ENCODE results near the gene OR10T2.
"Not testable (repeated sequence)": the region's sequence is repeated elsewhere in the genome, so short reads cannot be mapped to it uniquely, and the experiment has no call there.

OR10T2 gene

DNA sequence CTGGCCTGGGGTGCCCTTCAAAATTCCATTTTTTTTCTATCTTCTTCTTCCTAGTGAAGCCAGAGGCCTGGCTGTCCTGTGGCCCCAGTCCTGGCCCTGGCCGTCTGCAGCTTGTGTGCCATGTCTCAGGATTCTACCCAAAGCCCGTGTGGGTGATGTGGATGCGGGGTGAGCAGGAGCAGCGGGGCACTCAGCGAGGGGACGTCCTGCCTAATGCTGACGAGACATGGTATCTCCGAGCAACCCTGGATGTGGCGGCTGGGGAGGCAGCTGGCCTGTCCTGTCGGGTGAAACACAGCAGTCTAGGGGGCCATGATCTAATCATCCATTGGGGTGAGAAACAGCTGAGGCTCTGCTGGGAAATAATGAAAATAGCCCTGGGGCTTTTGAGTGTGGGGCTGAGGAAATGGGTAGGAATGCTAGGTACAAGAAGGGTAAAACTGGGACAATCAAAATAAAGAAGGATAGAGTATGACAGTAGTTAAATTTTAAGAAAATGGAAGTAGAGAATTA lies 43.4 kb downstream of the OR10T2 start:
- no peak for DNase-seq (ENCODE audit: low spot score)

DNA sequence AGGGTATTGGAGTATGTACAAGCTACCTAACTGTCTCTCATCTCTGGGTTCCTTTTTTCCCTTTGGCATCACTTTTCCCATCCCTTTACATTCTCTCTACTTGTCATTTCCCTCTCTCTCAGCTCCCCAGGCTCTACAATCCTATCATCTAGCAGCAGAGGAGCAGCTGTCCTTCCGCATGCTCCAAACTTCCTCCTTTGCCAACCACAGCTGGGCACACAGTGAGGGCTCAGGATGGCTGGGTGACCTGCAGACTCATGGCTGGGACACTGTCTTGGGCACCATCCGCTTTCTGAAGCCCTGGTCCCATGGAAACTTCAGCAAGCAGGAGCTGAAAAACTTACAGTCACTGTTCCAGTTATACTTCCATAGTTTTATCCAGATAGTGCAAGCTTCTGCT lies 45.0 kb downstream of the OR10T2 start:
- no peak for DNase-seq (ENCODE audit: low spot score)

DNA sequence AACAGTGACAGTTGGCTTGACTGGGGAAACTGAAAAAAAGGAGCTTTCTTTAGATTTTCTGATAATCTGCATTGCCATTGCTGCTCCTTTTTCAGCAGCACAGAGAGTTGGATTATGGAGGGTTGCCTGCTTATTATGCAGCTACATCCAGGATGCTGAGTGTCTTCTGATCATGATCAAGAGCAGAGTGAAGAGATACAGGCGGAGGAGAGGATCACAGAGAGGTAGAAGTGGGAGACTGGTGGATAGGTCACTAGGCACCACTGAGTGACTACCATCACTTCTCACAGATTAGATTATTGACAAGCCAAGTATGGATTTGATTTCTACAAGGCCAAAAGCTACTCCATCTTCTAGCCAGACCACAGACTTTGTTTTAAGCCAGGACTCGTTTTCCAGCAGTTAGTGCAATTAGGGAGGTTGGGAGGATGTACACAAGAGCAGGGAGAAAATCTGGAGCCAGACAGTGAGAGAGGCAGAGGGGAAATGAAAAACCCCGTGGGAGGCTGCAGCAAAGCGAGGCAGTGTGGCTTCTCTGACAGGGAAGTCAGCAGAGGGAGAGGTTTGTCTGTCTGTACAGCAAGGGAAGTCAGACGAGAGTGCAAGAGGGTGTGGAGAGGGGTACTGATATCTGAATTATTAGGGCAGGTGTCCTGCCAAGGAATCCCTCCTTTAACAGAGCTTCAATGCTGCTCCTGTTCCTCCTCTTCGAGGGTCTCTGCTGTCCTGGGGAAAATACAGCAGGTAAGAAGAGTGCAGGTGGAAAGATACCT lies 45.8 kb downstream of the OR10T2 start, which contains the start of gene CD1E:
CD1E (plus strand) TSS at position 592 of the 773 bp plus-strand sequence; CDS start at position 687, 95 bp downstream.
- DNase-seq (ENCODE audit: low spot score) = no peak

DNA sequence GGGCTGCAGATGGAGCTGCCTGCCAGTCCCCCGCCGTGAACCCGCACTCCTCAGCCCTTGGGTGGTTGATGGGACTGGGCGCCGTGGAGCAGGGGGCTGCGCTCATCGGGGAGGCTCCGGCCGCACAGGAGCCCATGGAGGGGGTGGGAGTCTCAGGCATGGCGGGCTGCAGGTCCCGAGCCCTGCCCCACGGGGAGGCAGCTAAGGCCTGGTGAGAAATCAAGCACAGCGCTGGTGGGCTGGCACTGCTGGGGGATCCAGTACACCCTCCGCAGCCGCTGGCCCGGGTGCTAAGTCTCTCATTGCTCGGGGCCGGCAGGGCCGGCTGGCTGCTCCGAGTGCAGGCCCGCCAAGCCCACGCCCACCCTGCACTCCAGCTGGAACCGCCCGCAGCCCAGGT lies 50.3 kb downstream of the OR10T2 start:
- DNase-seq (ENCODE audit: low spot score) = not testable (repeated sequence)
